ENCODE results near the gene RAB40B.
A peak's percentile ranks its signal among the peaks of the same experiment; 100 is the strongest.

RAB40B gene

DNA sequence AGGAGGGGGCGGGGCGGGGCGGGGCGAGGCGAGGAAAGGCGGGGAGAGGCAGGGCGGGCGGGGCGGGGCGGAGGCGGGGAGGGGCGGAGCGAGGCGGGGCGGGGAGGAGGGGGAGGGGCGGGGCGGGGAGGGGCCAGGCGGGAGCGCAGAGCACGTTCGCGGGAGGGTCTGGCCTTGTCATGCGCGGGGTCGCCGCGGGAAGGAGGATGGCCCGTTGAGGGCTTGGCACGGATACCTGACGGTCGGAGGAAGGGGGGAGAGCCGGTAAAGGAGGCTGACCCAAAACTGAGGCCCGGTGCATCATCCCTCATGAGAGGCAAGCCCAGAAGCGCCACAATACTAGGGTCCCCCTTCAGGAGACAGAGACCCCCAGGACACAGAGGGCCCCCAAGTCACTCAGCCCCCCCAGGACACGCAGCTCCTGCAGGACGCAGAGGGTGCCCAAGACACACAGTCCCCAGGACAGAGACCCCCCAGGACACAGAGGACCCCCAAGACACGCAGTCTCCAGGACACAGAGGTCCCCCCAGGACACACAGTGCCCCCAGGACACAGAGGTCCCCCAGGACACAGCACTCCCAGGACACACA lies 49.7 kb downstream of the RAB40B start:
- DNase-seq (ENCODE audit: low spot score), result no peak

DNA sequence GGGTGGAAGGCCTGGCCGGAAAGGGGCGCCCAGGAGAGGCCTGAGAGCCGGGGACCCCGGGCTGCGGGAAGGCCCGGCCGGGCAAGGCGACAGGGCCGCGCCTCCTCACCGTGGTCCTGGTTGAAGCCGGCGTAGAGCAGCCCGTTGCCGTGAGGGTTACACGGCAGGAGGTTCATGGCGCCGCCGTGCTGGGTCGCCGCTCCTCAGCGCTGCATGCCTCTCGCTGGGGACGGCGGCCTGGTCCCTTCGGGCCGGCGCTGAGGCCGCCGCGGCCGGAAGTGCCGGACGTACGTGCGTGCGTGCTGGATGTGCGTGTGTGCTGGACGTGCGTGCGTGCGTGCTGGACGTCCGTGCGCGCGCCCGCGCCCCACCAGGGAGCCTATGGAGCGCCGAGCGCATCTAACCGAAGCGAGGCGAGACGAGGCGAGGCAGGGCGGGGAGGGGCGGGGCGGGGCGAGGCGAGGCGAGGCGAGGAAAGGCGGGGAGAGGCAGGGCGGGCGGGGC lies 50.3 kb downstream of the RAB40B start, which contains the start of gene WDR45B:
WDR45B (minus strand) TSS at position 280 of the 504 bp plus-strand sequence; CDS start at position 176, 104 bp downstream.
- DNase-seq (ENCODE audit: low spot score), result peak; percentile 89

DNA sequence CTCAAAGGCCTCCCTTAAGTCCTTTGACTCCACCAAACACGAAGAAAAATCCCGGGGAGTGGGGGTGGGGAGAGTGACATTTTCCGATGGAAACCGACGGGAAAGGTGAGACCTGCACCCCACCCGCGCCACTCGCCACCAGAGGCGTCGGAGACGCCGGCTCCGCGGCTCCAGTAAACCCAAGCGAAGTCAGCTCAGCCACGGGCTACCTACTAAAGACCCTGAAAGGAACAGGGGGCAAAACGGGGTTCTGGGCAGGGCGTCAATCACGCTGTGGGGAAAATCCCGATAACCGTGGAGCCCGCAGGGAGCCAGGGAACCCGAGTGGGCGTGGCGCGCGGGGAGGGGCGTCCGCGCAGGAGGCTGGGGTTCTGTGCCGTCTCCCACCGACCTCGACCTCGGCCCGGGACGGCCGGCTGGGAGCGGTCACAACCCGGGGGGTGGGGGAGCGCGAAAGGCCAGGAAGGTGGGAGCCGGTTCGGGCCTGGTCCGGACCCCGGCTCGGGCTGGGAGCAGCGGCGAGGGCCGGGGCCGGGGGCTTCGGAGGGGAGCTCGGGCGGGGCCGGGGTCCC lies 50.8 kb downstream of the RAB40B start:
- DNase-seq (ENCODE audit: low spot score), result peak; percentile 24

DNA sequence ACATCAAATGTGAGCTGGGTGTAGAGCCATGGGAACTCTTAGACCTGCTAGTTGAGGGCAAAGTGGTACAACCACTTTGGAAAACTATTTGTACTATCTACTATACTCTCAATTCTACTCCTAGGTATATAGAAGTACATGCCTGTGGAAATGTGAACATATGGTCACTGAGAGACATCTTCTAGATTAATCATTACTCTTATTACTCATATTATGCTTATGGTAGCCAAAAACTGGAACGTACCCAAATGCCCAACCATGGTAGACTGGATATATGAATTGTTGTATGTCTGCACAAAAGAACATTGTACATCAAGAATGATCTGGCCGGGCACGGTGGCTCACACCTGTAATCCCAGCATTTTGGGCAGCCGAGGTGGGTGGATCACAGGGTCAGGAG lies 53.0 kb downstream of the RAB40B start:
- DNase-seq (ENCODE audit: low spot score), result no peak

DNA sequence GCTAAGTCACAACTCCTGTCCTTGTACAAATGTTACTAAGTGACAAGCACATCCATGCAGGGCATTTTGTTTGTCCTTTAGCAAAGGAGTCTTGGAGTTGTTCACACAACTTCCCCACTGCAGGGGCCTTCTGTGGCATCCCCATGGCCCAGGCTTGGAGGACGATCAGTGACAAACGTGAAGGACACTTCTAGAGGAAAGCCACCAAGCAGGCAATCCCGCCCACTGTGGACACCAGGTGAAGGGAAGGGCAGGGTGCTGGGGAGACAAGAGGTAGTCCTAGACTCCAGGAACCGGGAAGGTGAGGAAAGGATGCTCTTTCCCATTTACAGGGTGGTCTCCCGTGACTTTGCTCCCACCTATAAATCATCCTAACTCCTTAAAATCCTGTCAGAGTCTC lies 54.4 kb downstream of the RAB40B start:
- no peak for DNase-seq (ENCODE audit: low spot score)

DNA sequence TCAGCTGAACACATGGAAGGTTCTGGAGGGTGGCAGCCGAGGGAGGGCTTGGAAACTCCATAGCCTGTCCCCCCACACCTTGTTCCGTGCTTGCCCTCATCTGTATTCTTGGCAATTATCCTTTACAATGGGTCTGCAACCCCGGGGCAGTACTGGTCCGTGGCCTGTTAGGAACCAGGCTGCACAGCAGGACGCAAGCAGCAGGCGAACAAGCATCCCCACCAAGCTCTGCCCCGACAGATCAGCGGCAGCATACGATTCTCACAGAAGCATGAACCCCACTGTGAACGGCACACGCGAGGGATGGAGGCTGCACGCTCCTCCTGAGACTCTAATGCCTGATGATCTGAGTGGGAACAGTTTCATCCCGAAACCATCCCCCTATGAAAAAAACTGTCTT lies 56.5 kb downstream of the RAB40B start:
- DNase-seq (ENCODE audit: low spot score), result no peak

DNA sequence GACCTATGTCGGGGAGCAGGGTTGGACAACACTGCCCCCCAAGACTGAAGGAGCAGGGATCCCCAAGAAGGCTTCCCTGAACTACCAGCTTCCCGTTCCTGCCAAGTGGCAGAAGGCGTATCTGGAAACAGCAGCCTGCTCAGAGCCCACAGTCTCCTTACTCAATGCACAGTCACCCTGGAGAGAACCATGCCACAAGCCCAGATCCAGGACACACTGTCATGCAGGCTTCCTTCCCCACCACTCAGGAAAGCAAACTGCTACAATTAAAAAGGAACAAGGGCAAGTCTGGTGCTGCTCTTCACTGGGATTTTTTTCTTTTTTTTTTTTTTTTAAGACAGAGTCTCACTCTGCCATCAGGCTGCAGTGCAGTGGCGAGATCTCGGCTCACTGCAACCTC lies 58.5 kb downstream of the RAB40B start:
- DNase-seq (ENCODE audit: low spot score), result no peak

DNA sequence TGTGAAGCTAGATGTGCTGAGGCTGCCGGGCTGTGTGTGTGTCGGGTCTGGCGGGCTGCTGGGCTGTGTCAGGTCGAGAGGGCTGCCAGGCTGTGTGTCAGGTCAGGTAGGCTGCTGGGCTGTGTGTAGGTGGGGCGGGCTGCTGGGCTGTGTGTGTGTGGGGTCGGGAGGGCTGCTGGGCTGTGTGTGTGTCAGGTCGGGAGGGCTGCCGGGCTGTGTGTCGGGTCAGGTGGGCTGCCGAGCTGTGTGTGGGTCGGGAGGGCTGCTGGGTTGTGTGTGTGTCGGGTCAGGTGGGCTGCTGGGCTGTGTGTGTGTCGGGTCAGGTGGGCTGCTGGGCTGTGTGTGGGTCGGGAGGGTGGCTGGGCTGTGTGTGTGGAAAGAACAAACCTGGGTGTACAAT lies 58.9 kb downstream of the RAB40B start:
- DNase-seq (ENCODE audit: low spot score), result no peak

DNA sequence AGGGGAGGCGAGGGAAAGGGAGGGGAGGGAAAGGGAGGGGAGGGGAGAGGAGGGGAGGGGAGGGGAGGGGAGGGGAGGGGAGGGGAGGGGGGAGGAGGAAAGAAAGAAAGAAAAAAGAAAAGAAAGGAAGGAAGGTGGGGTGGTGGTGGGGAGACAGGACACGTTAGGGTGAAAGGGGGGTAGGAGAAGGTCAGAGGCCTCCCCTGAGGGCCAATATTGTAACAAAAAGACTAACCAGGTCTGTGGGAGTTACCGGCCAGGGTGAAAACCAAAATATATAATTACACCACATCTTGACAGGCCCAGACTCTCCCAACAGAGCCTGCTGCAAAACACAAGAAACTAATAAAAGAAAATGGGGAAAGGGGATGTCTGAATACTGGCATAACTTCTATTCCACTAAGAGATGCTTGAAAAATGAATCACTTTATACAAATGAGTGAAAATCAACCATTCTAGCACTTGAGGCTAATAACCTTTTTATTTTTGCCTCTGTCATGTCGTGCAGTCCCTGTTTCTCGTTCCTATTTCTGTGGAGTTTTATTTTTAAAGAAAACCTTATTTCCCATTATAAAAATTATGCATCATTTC lies 60.2 kb downstream of the RAB40B start:
- no peak for DNase-seq (ENCODE audit: low spot score)

DNA sequence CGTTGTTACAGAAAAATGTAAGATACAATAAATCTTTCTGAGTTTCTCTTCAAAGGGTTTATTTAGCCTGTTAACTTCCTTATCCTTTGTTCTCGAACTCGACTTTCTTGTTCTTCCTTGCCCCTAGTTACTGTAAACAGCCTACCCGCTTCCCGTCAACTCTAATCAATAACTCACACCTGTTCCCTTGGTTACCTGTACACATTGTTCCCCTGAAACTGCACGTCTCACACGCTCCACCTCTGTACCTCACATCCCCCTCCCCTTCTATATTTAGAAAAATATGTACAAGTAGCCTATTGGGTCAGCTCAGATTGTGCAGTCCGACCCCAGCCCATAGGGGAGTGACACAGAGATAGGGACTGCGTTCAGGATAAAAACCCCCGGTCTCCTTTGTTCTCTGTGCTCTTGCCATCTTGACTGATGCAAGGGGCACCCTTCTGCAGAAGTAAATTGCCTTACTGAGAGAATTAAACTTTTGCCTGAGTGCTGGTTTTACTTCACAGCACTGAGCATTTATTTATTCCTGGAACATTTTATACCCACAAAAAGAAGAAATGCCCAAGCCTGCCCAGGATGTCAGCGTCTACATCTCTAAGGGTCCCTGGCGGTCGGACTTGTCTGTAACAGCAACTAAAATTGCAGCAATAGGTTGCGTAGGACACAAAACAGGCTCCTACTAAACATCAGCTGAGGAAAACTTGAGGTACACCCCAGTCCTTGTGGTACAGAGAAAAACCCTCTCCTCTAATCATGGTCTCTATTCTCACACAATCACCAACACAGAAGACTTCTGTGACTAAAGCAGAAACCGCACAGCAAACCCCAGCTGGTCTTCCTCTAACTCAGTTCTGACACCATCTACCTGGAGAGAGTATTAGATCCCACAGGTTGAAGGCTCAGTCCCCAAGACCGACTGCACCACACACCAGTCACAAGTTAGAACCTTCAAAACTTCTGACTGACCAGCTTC lies 61.6 kb downstream of the RAB40B start:
- no peak for DNase-seq (ENCODE audit: low spot score)

DNA sequence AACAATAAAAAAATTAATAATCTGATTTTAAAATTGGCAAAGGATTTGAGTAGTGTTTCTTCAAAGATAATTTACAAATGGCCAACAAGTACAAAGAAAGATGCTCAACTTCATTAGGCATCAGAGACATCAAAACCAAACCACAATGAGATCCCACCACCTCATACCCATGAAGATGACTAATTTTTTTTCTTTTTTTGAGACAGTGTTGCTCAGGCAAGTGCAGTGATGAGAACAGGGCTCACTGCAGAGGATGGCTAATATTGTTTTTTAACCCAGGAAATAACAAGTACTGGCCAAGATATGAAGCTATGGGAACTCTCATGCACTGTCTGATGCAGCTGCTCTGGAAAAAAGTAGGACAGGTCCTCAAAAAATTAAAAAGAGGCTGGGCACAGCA lies 65.2 kb downstream of the RAB40B start:
- no peak for DNase-seq (ENCODE audit: low spot score)

DNA sequence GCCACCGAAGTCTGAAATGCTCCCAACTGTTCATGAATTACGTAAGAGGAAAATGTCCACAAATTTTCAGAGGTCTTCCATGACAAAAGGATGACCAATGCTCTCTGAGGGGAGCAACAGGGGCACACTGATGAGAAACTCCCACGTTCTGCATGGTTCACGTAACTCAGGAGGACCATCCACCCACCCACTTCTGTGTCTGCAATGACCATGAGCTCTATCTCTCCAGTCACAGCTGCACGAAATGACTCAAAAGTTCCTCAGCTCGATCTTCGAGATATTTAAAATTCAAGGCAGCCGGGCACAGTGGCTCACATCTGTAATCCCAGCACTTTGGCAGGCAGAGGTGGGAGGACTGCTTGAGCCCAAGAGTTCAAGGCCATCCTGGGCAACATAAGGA lies 66.0 kb downstream of the RAB40B start:
- DNase-seq (ENCODE audit: low spot score), result no peak

DNA sequence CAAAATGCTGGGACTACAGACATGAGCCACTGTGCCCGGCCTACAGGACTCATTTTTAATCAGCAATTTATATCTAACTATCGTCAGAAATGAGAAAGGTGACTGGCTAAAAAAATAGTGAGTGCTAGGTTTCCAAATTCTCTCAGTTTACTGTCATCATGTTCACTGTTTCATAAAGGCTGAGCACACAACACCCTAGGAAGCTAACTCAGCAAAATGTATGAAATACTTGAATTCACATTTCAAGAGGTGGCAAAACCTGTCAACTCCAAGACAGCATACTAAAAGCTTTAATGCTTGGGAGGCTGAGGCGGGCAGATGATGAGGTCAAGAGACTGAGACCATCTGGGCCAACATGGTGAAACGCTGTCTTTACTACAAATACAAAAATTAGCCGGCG lies 67.0 kb downstream of the RAB40B start:
- DNase-seq (ENCODE audit: low spot score), result no peak

DNA sequence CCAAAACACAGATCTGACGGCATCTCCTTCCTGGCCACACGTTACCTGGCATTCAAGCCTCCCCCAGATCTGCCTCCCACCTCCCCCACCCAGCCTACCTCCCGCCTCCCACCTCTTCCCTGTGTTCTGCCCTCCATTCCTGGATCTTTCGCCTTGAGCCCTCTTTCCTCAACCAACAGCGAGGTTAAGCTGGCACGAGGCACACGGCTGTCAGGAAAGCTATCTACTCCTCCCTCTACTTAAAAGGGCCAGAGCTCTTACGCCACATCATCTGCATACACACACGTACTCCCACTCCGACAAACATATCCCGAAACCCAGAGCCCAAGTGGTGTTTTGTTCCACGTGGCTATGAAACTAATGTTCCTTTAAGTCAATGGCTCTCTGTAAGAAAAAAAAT lies 68.3 kb downstream of the RAB40B start:
- DNase-seq (ENCODE audit: low spot score), result no peak

DNA sequence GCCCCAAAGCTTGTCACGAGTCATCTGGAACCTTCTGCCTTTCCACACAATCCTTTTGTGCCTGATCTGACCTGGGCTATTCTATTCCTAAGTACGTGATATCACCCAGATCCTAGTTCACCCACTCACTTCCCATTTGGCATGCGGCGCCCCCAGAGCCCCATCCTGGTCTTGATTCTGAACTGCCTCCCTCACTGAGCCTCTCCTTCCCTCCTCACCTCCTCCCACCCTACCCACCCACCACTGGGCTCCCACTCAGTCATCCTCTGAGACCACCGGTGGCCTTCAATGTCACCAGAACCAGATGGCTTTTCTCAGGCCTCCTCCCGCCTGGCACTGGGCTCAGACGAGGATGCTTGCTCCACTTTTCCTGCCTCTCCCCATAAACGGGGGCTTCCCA lies 68.8 kb downstream of the RAB40B start:
- no peak for DNase-seq (ENCODE audit: low spot score)

DNA sequence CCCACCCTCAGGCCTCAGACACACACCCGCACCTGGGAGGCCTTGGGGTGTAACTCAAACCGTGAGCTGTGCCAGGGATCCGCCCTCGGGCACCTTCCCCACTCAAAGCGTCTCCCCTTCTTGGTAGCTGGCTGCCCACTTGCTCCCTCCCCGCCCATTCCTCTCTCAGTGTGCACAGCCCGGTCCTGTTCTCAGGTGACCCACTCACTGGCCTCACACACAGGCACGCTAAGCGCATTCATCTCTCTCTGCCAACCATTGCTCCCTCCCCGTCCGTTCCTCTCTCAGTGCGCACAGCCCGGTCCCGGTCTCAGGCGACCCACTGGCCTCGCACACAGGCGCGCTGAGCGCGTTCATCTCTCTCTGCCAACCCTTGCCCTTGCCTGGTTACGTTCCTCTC lies 71.1 kb downstream of the RAB40B start:
- no peak for DNase-seq (ENCODE audit: low spot score)

DNA sequence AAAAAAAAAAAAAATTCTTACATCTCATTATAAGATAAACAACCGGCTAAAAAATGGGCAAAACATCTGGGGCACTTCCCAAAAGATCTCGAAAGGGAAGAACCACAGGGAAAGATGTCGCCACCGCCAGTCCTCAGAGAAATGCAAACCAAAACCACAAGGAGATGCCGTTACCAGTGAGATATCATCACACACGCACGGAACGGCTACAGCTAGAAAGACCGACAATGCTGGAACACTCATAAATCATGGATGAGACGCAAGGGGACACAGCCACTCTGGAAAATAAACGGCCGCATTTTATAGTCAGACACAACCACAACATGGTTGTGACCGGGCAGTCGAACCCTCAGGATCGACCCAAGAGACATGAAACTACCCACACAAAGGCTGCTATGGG lies 74.8 kb downstream of the RAB40B start:
- no peak for DNase-seq (ENCODE audit: low spot score)

DNA sequence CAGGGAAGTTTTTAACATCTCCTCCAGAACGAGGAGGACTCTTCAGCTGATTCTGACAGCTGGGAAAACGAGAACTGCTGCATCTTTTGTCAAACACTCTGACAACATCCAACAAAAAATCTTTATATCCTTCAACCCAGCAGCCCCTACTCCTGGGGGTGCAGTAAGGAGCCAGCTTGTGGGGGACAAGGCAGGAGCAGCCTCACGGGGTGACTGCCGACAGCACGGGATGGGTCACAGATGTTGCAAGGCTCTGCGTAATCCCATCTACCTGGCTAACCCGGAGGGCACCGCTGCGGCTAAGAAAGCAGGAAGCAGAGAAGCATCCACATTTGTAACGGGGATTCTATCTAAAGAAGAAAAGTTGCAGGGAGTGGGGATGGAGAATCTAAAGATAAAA lies 78.9 kb downstream of the RAB40B start:
- DNase-seq (ENCODE audit: low spot score), result no peak

DNA sequence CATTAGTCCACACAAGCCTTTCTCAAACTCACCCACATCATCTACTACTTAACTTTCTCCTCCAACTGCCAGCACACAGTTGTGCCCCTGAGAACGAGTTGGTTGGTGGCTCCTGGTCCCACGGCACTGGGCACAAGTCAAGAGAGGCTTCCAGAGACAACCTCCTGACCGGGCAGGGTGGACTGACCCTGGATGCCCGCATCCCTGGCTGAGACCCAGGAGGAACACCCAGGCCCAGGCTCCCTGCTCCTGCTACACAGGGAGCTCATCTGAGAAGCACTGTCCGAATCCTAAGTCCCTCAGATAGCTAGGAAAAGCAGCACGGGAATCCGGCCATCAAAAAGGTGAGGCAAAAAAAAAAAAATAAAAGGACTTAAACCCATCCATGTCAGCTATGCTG lies 79.3 kb downstream of the RAB40B start:
- DNase-seq (ENCODE audit: low spot score), result no peak

DNA sequence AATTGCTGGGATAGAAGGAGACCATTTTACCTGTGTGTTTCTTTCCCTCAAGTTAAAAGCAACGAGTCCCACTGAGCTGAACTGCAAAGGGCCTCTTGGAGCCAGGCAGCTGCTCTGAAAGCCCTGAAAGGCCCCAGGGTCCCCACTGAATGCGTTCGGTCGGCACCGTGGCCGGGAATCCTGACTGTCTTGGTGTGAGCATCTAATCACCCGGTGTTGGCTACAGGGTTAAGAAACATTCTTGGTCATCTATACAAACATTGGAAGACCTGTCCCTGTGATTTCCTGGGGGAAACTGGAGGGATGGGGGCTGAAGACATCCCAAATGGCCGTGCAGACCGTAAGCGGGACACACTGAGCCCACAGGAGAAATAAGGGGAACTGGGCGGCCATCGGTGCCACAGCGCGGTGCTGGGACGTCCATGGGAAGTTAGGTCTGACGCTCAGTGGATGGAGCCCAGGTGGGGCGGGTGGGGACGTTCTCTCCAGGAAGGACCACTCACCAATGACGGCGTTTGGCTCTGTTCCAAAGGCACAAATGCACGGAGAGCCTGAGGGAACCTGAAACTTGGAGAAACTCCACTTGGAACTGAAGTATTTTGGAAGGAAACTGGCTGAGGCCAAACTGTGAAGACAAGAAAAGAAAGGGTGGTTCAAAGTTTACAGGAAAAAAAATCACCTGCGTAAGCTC lies 82.3 kb downstream of the RAB40B start:
- DNase-seq (ENCODE audit: low spot score), result no peak

DNA sequence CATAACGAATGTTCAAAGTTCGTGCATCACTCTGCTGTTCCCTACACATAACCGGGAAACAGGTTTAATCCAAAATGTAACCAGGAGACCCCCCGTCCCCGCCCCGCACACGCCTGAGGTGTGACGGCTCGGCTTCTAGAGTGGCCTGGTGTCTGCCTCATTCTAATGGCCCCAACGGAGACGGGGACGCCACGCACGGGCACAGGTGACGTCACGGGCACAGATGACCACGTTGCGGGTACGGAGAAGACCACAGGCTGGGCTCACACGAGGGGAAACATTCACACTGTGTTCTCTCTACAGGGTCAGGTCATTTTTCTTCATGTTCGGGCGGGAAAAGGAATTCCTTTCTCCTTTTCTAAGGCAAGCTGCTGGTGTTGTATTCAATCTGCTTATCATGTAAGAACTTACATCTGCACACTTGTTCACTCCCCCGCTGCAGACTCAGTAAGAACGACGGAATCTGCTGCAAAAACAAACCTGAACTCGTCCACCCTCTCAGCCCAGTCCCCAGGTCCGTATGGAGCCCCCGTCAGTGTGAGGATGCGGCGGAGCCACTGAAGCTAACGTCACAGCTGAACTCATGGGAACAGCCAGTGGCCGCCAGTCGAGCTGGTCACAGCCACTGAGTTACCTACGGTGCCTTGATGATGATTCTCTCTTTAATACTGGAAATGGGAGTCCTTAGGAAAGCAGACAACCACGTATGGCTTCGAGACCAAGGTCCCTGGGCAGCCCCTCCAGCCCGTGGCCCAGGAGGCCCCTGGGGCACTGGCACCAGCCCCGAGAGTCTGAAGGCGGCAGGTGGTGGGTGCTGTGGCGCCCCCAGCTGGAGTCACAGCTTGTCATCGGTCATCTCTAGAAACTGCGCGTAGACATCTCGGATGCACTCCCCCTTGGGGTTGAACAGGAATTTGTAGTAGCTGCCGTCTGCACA lies 83.1 kb downstream of the RAB40B start:
- DNase-seq (ENCODE audit: low spot score), result no peak
